GM21717 (cell line): ENCODE results near the gene TEX13A.
"Not testable (repeated sequence)": the region's sequence is repeated elsewhere in the genome, so short reads cannot be mapped to it uniquely, and the experiment has no call there.

ENCODE experiments used
- ATAC-seq: cut with Tn5 transposase; IDR thresholded peaks from one replicate; pipeline ENCODE4 v1.9.1; 2021; ENCODE audit warnings: mild to moderate bottlenecking, moderate library complexity; ENCODE audit not compliant: unreplicated experiment

TEX13A gene

DNA sequence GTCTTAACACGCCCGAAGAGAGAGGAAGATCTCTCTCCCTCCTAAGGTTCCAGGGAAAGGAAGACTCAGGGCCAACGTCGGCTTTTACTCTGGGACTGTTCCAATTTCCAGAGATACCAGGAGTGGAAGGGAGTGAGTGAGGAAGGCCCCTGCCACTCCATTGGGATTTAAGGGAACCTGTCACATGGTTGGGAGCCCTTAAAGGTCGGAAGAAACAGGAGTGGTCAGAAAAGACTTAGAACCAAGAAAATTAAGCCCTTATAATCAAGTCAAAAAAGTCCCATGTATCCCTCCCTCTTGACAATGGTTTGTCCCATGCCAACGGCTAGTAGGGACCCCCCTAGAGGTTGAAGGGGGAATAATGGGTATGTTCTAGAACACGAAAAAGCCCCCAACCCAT is at the start of gene TEX13A:
Gene TEX13A, minus strand, starts transcription at position 59 of the 400 bp plus-strand sequence. CDS start 297 bp downstream, outside the sequence.
- no peak for ATAC-seq

GRCh38 chrX:105269386-105269785 is 48.9 kb upstream of the TEX13A start:
- ATAC-seq, result no peak

DNA sequence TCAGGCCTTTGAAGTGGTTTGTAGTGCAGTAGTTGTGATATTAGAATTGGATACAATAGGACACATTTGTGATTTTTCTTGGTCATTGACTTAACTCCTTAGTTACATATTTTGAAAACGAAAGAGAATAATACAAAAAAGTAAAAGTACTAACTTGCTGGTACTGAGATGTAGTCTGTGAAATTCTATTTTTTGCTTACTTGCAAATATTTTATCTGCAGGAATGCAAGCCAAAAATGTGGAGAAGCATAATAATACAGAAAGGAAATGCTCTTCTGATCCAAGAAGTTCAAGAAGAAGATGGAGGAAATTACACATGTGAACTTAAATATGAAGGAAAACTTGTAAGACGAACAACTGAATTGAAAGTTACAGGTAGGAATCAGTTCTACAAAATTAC is 46.7 kb upstream of the TEX13A start:
- ATAC-seq, result no peak

- ATAC-seq, result no peak
Measured at GRCh38 chrX:105266456-105266855, 46.0 kb upstream of the TEX13A start.

- ATAC-seq, result no peak
Measured at GRCh38 chrX:105265093-105265492, 44.6 kb upstream of the TEX13A start.

GRCh38 chrX:105263801-105264200 is 43.3 kb upstream of the TEX13A start:
- ATAC-seq, result no peak

DNA sequence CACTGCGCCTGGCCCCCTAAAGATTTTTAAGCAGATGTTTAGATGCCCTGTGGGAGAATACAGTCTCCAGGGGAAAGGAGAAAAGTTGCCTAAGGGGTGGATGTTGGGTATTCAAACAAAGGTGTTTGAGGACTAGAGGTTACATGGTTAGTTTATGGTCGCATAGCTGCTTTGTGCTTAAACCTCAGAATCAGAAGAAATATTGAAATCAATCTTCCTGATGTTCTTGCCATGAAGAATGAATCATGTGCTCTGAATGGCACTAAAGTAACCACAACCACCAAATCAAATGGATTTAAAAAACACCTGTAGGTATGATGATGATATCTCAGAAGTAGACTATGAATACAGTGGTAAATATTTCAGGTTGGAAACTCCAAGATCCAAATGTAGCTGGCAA is 42.7 kb upstream of the TEX13A start:
- ATAC-seq, result no peak

DNA sequence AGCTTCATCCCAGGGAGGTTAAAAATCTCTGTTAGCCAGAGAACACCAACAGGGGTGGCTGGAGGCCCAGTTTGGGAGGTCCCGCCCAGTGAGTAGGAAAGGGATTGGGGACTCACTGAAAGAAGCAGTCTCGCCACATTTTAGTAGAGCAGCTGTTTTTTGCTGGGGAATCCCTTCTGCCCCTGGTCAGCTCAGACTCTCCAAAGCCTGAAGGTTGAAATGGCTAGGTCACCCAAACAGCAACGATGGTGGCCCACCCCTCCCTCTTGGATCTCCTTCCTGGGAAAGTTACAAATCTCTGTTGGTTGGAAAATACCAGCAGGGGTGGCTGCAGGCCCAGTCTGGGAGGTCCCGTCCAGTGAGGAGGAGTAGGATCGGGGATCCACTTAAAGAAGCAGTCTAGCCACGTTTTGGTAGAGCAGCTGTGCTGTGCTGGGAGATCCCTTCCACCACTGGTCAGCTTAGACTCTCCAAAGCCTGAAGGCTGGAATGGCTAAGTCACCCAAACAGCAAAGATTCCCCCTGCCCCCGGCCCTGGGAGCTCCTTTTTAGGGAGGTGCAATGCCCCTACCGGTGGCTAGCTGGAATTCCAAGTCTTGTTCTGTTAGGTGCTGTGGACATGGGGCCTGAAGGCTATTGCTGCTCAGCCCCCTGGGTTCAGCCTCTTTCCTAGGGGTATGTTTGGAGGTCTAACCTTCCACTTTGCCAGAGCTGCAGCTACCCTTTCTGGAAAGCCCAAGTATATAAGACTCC is 40.0 kb upstream of the TEX13A start:
- no peak for ATAC-seq

GRCh38 chrX:105241056-105241455 is 20.6 kb upstream of the TEX13A start:
- no peak for ATAC-seq

GRCh38 chrX:105237407-105237806 is 16.9 kb upstream of the TEX13A start:
- not testable (repeated sequence) for ATAC-seq

- no peak for ATAC-seq
Measured at GRCh38 chrX:105229146-105229545, 8.7 kb upstream of the TEX13A start.

- no peak for ATAC-seq
Measured at GRCh38 chrX:105228602-105229001, 8.1 kb upstream of the TEX13A start.

DNA sequence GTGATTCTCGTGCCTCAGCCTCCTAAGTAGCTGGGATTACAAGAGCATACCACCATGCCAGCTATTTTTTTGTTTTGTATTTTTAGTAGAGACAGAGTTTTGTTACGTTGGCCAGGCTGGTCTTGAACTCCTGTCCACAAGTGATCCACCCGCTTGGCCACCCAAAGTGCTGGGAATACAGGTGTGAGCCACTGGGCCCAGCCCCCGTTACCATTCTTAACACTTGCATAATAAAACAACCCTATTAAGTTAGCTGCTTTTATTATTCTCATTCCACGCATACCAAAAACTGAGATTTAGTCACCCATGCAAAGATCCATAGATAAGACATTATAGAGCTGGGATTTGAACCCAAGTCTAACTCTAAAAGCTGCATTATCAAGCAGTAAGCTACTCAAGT is 6.0 kb upstream of the TEX13A start:
- ATAC-seq, result no peak

DNA sequence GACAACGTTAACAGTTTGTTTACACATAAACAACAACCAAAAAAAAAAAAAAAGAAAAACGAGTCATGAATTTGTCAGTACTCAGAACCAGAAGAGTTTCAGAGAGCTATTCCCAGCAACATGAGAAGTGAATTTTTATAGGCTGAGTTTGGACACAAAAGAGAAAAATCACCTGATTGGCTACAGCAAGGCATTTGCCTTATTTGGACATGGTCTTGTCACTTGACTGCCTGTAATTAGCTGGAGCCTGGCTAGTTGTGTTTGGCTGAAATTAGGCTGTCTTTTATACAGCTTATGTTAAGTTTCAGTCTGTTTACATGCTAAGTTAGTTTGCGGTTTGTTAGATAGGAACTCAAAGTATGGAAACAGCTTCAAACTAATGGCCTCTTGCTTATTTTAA is 880 bp upstream of the TEX13A start:
- no peak for ATAC-seq

DNA sequence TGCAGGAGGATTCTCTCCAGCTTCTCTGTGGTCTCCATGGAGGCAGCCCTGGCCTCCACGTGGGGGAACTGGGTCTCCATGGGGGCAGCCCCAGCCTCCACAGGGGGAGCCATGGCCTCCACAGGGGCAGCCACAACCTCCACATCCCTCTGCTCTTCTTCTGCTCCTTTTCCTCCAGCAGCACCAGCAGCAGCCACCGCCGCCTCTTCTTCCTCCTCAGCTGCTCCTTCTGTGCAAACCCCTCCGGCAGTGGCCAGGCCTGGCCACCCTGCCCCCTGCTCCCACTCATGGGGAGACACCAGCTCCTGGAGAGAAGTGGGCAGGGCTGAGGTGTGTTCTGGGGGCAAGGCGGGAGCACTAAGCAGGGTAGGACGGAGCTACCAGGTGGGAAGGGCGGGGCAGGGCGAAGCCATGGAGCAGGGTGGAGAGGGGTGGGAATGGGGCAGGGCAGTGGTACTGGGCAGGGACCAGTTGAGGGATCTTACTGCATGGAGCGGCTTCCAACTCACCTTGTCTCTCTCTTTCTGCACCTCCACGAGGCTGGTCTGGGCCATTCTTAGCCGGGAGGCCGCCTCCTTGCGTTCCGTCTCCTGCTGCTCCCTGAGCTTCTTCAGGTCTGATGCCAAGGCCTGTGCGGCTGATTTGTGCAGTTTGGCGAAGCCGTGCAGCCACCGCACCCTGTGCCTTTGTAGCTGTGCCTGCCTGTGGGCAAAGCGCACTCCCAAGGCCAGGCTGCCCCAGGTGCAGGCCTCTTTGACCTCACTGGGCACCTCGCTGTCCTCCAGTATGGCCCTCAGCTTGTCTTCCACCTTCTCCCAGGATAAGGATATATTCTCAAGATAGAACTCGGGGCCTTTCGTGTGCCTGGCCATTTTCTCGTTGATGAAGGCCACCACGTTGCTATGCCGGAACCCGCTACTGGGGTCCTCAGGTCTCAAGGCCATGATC is 766 bp downstream of the TEX13A start:
- no peak for ATAC-seq

GRCh38 chrX:105211066-105211575 is 9.4 kb downstream of the TEX13A start:
- no peak for ATAC-seq

DNA sequence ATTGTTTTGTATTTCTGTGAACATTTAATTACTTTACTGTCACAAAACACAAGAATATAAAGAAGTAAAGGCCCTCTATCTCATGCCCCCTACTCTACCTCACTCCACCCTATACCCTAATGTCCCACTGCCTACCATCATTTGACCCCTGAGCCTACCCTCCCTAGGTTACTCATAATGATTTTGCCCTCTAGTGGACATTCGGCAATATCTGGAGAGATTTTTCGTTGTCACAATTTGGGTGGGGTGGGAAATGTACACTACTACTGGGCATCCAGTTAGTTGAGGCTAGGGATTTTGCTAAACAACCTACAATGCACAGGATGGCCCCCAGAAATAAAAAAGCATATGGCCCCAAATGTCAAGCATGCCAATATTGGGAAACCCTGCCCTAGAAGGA is 10.2 kb downstream of the TEX13A start:
- no peak for ATAC-seq

GRCh38 chrX:105209406-105209805 is 11.1 kb downstream of the TEX13A start:
- ATAC-seq, result no peak

DNA sequence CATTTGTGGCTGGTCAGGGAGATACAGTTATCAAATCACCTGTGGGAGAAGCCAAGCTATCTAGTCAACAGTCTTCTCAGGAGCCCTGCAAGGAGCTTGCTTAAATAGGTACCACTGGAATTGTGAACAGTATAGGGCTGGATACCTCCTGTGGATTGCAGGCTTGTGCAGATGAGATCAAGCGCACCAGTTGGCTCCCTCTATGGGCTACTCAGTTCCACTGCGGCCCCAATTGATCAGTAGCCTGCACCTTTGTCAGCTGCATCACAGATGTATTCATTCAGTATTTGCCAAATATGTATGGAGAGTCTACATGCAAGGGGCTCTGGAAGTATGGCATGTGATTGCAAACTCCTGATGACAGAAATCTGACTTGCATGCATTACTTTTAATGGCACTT is 28.6 kb downstream of the TEX13A start:
- ATAC-seq, result no peak

DNA sequence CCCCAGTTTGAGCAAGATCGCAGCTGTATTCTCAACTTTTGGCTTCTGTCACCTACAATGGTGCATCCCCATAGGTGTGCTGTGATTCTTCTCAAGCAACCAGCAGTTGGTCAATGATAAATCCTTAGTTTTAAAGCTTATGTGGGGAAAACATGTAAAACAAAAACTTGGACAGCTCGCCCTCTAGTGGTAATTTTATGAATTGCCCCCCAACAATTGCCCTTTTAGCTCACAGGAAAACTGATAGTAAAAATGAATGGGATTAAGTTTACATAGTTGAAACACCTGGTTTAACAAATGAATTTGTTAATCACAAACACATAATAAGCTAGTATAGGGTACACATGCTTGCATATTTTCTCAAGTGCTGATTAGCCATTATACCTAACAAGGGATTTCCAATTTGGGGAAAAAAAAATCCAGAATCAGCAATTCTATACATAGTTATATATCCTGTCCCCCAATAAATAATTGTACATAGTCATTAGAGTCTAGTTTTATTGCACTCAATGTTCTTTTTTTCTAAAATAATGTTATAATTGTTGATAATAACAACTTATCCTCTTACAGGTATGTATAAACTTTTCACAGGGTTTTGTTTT is 30.1 kb downstream of the TEX13A start:
- ATAC-seq, result no peak

- ATAC-seq, result no peak
Measured at GRCh38 chrX:105189093-105189492, 31.4 kb downstream of the TEX13A start.
